Muscle layer of colon (tissue), 2 donors: ENCODE measurements around the gene DCC.
"Not testable (repeated sequence)": the region's sequence is repeated elsewhere in the genome, so short reads cannot be mapped to it uniquely, and the experiment has no call there.

Experiments used
- H3K27ac ChIP-seq: one replicate; pipeline ENCODE4 v1.7.0; 2013; ENCODE audit warnings: low read depth, mild to moderate bottlenecking, low read length, moderate library complexity
- H3K27me3 ChIP-seq, 2 donors: one replicate each; pipeline ENCODE4 v1.7.0; 2013; ENCODE audit warnings: low read length in 2 of 2, mild to moderate bottlenecking in 2 of 2; ENCODE audit not compliant: insufficient read depth in 2 of 2, control insufficient read depth in 1 of 2
- H3K36me3 ChIP-seq: one replicate; pipeline ENCODE4 v1.7.0; 2013; ENCODE audit warnings: mild to moderate bottlenecking, low read length; ENCODE audit not compliant: insufficient read depth
- H3K4me1 ChIP-seq: one replicate; pipeline ENCODE4 v1.7.0; 2013; ENCODE audit warnings: mild to moderate bottlenecking, low read length; ENCODE audit not compliant: insufficient read depth
- H3K4me3 ChIP-seq, 2 donors: one replicate each; pipeline ENCODE4 v1.7.0; 2013; ENCODE audit warnings: low read length in 2 of 2, low read depth in 1 of 2, mild to moderate bottlenecking in 1 of 2, moderate library complexity in 1 of 2
- H3K9ac ChIP-seq: one replicate; pipeline ENCODE4 v1.7.0; 2013; ENCODE audit warnings: low read length
- H3K9me3 ChIP-seq: one replicate; pipeline ENCODE4 v1.7.0; 2013; ENCODE audit warnings: mild to moderate bottlenecking, low read length
- donor health status: abdominal sarcoma.
- donor health status: Adenocarcinoma of cecum.

DCC gene

DNA sequence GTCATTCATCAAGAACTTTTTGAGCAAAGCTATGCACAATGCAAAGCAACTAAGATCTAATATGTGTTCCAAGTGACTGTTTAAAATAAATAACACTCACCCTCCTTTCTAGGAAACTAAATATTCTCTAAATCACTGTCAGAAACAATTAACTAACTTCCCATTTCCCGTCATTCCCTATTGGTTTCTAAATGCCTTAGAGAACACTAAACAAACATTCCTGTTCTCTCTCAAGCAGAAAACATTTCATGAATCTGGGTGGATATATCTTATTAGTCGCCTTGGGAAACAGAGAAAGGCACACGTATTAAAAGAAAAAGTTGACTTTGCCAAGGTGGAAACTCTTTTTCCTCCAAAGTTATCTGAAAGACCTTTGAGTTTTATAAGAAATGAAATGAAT lies 1149.3 kb downstream of the DCC start:
- Histone ChIP-seq H3K27ac (no peak overlapping the region), H3K4me1 (no peaks in the 10 kb centered on the region), H3K9ac (no peak overlapping the region), H3K27me3 (no peaks in the 10 kb centered on the region), H3K9me3 (no peaks in the 10 kb centered on the region), H3K4me3 (no peak overlapping the region), H3K36me3 (no peaks in the 10 kb centered on the region)

DNA sequence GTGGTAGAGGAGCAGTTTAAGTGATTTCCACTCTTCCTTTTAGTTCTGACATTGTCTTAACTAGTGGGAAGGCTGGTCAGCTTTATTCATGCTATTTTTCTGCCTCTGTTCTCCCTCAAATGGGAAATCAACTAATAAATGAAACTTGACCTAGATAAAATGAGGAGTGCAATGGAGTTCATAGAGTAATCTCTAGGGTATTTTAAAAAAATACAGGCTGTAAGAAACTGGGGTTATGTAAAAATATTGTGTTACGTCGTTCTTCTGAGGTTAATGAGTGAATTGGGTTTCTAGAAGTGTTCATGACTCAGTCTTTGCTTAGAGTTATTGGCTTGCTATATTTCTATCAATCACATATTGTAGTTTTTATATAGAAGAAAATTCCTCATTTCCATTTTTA lies 1150.0 kb downstream of the DCC start:
- no peak overlapping the region for H3K9ac ChIP-seq
- no peaks in the 10 kb centered on the region for H3K4me1 ChIP-seq
- H3K36me3 ChIP-seq: no peaks in the 10 kb centered on the region
- no peak overlapping the region for H3K27ac ChIP-seq
- H3K27me3 ChIP-seq: no peaks in the 10 kb centered on the region
- H3K9me3 ChIP-seq: no peaks in the 10 kb centered on the region
- H3K4me3 ChIP-seq: no peak overlapping the region

- no peaks in the 10 kb centered on the region for H3K9me3 ChIP-seq
Observed at GRCh38 chr18:53496028-53496427, 1156.0 kb downstream of the DCC start.

GRCh38 chr18:53503914-53504441 lies 1164.0 kb downstream of the DCC start:
- no peaks in the 10 kb centered on the region for H3K27me3 ChIP-seq
- no peak overlapping the region for H3K27ac ChIP-seq
- no peaks in the 10 kb centered on the region for H3K36me3 ChIP-seq
- H3K9ac ChIP-seq: no peak overlapping the region
- H3K4me1 ChIP-seq: no peaks in the 10 kb centered on the region
- H3K9me3 ChIP-seq: no peaks in the 10 kb centered on the region
- no peak overlapping the region for H3K4me3 ChIP-seq

More at GRCh38 chr18:53496028-53496427, 1156.0 kb downstream of the DCC start:
- Histone ChIP-seq H3K9ac (no peak overlapping the region), H3K4me3 (no peak overlapping the region), H3K27me3 (no peaks in the 10 kb centered on the region), H3K27ac (no peak overlapping the region), H3K36me3 (no peaks in the 10 kb centered on the region), H3K4me1 (no peaks in the 10 kb centered on the region)

GRCh38 chr18:53508529-53508928 lies 1168.5 kb downstream of the DCC start:
- no peak overlapping the region for H3K4me3 ChIP-seq
- no peak overlapping the region for H3K27ac ChIP-seq
- no peaks in the 10 kb centered on the region for H3K4me1 ChIP-seq
- no peaks in the 10 kb centered on the region for H3K9me3 ChIP-seq
- no peak overlapping the region for H3K9ac ChIP-seq
- H3K27me3 ChIP-seq: no peaks in the 10 kb centered on the region
- no peaks in the 10 kb centered on the region for H3K36me3 ChIP-seq

- H3K36me3 ChIP-seq: no peaks in the 10 kb centered on the region
- H3K9me3 ChIP-seq: no peaks in the 10 kb centered on the region
- H3K27ac ChIP-seq: no peak overlapping the region
- no peak overlapping the region for H3K9ac ChIP-seq
- H3K4me1 ChIP-seq: no peaks in the 10 kb centered on the region
- no peaks in the 10 kb centered on the region for H3K27me3 ChIP-seq
- H3K4me3 ChIP-seq: no peak overlapping the region
Observed at GRCh38 chr18:53509886-53510285, 1169.9 kb downstream of the DCC start.

- H3K9me3 ChIP-seq, H3K4me3 ChIP-seq, H3K9ac ChIP-seq, H3K27me3 ChIP-seq, H3K27ac ChIP-seq, H3K4me1 ChIP-seq, H3K36me3 ChIP-seq: not testable (repeated sequence)
Observed at GRCh38 chr18:53511725-53512124, 1171.7 kb downstream of the DCC start.

DNA sequence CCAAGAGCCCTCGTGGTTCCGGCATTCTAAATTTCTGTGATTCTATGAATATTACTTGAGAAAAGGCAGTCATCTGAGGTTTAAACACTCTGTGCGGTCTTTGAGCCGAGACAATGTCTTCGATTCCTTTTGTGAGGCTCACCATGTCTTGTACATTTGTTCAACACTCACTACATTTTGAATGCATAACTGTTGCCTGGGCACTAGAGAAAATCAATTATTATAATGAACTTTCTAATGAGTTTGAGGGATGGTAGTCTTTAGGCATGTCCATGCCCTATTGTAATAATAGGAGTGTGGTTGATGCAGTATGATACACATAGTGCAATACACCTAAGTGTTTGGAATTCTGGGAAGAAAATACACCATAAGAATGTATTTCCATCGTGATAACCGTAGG lies 1181.1 kb downstream of the DCC start:
- Histone ChIP-seq H3K4me1 (no peaks in the 10 kb centered on the region), H3K9me3 (no peaks in the 10 kb centered on the region), H3K27ac (no peak overlapping the region), H3K36me3 (no peaks in the 10 kb centered on the region), H3K9ac (no peak overlapping the region), H3K27me3 (no peaks in the 10 kb centered on the region), H3K4me3 (no peak overlapping the region)

- Histone ChIP-seq H3K36me3 (no peaks in the 10 kb centered on the region), H3K9ac (no peak overlapping the region), H3K27ac (no peak overlapping the region), H3K9me3 (no peaks in the 10 kb centered on the region), H3K4me1 (no peaks in the 10 kb centered on the region), H3K27me3 (no peaks in the 10 kb centered on the region), H3K4me3 (no peak overlapping the region)
Observed at GRCh38 chr18:53526101-53526870, 1186.3 kb downstream of the DCC start.

GRCh38 chr18:53527365-53527764 lies 1187.4 kb downstream of the DCC start:
- H3K4me3 ChIP-seq: no peak overlapping the region
- H3K36me3 ChIP-seq: no peaks in the 10 kb centered on the region
- H3K27ac ChIP-seq: no peak overlapping the region
- H3K4me1 ChIP-seq: no peaks in the 10 kb centered on the region
- H3K9ac ChIP-seq: no peak overlapping the region
- H3K9me3 ChIP-seq: no peaks in the 10 kb centered on the region
- no peaks in the 10 kb centered on the region for H3K27me3 ChIP-seq

DNA sequence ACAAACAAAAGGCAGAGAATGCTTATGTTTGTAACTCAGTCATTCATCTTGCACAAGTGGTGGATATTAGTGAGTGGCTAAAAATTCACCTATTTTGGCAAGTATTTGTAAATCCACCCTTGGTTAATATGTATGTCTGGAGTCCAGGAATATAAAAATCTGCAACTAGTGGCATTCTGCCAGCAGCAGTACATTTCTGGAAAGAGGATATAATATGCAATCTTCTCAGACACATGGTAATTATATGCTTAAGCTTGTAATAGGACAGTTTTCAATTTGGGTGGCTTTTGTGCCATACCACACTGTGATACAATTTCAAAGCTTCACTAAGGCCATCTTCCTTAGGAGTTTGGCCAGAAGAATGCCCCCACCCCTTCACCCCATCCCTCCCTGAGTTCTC lies 1191.2 kb downstream of the DCC start:
- H3K27ac ChIP-seq: no peak overlapping the region
- H3K27me3 ChIP-seq: no peaks in the 10 kb centered on the region
- H3K9me3 ChIP-seq: no peaks in the 10 kb centered on the region
- no peak overlapping the region for H3K4me3 ChIP-seq
- no peaks in the 10 kb centered on the region for H3K4me1 ChIP-seq
- H3K9ac ChIP-seq: no peak overlapping the region
- H3K36me3 ChIP-seq: no peaks in the 10 kb centered on the region

GRCh38 chr18:53531896-53532295 lies 1191.9 kb downstream of the DCC start:
- H3K9me3 ChIP-seq: no peaks in the 10 kb centered on the region
- no peaks in the 10 kb centered on the region for H3K36me3 ChIP-seq
- no peaks in the 10 kb centered on the region for H3K27me3 ChIP-seq
- no peak overlapping the region for H3K4me3 ChIP-seq
- H3K9ac ChIP-seq: no peak overlapping the region
- no peaks in the 10 kb centered on the region for H3K4me1 ChIP-seq
- no peak overlapping the region for H3K27ac ChIP-seq
